Measurements from ENCODE around the gene FBXO15.

FBXO15 gene

DNA sequence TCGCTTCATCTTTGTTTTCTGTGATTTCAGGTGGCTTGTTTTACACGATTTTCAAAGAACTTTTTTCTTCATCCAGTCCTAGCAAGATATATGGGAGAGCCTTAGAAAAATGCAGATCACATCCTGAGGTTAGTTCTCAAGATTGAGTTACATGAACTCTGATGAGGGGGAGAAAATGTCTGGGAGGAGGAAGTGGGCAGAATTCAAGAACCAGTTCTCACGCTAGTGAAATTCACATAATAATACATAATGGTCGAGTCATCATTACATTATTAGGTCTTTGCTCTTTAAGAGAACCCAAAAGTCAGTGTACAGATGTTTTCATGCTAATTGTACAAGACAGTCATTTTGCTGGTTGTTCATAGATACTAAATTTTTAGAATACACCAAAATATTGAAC lies 7.6 kb upstream of the FBXO15 start:
- Histone ChIP-seq H2AFZ (ENCODE audit: low read length) (no peak overlapping the region), H3K9me2 (replicated peaks; ENCODE audit: insufficient read depth, low read length) (no peaks in the 10 kb centered on the region), H3K4me3 (ENCODE audit: low read length) (no peak overlapping the region), H3K4me2 (ENCODE audit: low read depth, low read length) (no peak overlapping the region), H3K9me3 (replicated peaks; ENCODE audit: insufficient read depth, low read length) (no peaks in the 10 kb centered on the region), H3K36me3 (replicated peaks; ENCODE audit: insufficient read depth, low read length) (peaks cover 5% of the 10 kb centered on the region; the same call in 1 of the 2 replicates), H3F3A (ENCODE audit: insufficient read depth, low read length) (no peaks in the 10 kb centered on the region), H3K27me3 (replicated peaks; ENCODE audit: insufficient read depth, low read length) (no peaks in the 10 kb centered on the region), H3K79me2 (ENCODE audit: low read length) (peaks cover 55% of the 10 kb centered on the region), H3K9ac (ENCODE audit: low read length) (no peak overlapping the region), H3K27ac (ENCODE audit: low read length) (no peak overlapping the region), H4K20me1 (ENCODE audit: insufficient read depth, low read length) (no peaks in the 10 kb centered on the region), H3K4me1 (ENCODE audit: low read length) (peaks cover 6% of the 10 kb centered on the region; the same call in 1 of the 2 replicates)
- TF ChIP-seq EZH2phosphoT487 (IDR thresholded peaks at IDR 0.05; ENCODE audit: low read length): no peak
- no peak for TF ChIP-seq CTCF (IDR thresholded peaks at IDR 0.05; ENCODE audit: low read length)
- no peak for TF ChIP-seq EZH2 (optimal IDR thresholded peaks at IDR 0.05; ENCODE audit: low read depth, low read length)
- DNase-seq: no peak

DNA sequence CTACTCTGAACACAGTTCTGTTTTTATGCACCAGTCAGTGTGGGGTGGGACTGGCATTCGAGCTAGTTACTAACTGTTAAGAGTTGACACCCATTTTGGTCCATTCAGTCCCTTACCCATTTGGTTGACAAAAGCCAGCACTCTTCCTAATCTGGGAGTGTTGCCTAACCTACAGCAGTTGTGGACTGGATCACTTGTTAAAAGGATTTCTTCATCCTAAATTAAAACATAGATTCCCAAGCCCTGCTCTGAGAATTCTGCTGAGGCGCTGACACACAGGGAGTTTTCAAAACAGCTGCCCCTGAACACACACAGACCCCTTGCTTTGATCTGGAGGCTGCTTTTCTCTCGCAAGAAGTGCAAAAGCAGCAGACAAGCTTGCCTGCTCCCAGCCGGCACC lies 7.1 kb upstream of the FBXO15 start:
- H3F3A ChIP-seq (ENCODE audit: insufficient read depth, low read length): no peaks in the 10 kb centered on the region
- H3K4me1 ChIP-seq (ENCODE audit: low read length): peaks cover 12% of the 10 kb centered on the region
- no peaks in the 10 kb centered on the region for H3K27me3 ChIP-seq (replicated peaks; ENCODE audit: insufficient read depth, low read length)
- H3K79me2 ChIP-seq (ENCODE audit: low read length): peaks cover 61% of the 10 kb centered on the region
- TF ChIP-seq EZH2phosphoT487 (IDR thresholded peaks at IDR 0.05; ENCODE audit: low read length): no peak
- no peak for TF ChIP-seq CTCF (IDR thresholded peaks at IDR 0.05; ENCODE audit: low read length)
- no peak for TF ChIP-seq EZH2 (optimal IDR thresholded peaks at IDR 0.05; ENCODE audit: low read depth, low read length)
- H3K4me3 ChIP-seq (ENCODE audit: low read length): no peak overlapping the region
- H3K27ac ChIP-seq (ENCODE audit: low read length): no peak overlapping the region
- no peak for DNase-seq
- H4K20me1 ChIP-seq (ENCODE audit: insufficient read depth, low read length): no peaks in the 10 kb centered on the region
- H2AFZ ChIP-seq (ENCODE audit: low read length): no peak overlapping the region
- no peaks in the 10 kb centered on the region for H3K9me2 ChIP-seq (replicated peaks; ENCODE audit: insufficient read depth, low read length)
- no peak overlapping the region for H3K9ac ChIP-seq (ENCODE audit: low read length)
- no peaks in the 10 kb centered on the region for H3K9me3 ChIP-seq (replicated peaks; ENCODE audit: insufficient read depth, low read length)
- peaks cover 5% of the 10 kb centered on the region; the same call in 1 of the 2 replicates for H3K36me3 ChIP-seq (replicated peaks; ENCODE audit: insufficient read depth, low read length)
- no peak overlapping the region for H3K4me2 ChIP-seq (ENCODE audit: low read depth, low read length)

GRCh38 chr18:74153793-74154192 lies 6.2 kb upstream of the FBXO15 start:
- Histone ChIP-seq H3K4me3 (ENCODE audit: low read length) (no peak overlapping the region), H3K9me2 (replicated peaks; ENCODE audit: insufficient read depth, low read length) (no peaks in the 10 kb centered on the region), H3F3A (ENCODE audit: insufficient read depth, low read length) (no peaks in the 10 kb centered on the region), H3K4me2 (ENCODE audit: low read depth, low read length) (no peak overlapping the region), H3K4me1 (ENCODE audit: low read length) (peaks cover 16% of the 10 kb centered on the region), H4K20me1 (ENCODE audit: insufficient read depth, low read length) (no peaks in the 10 kb centered on the region), H3K27me3 (replicated peaks; ENCODE audit: insufficient read depth, low read length) (no peaks in the 10 kb centered on the region), H3K27ac (ENCODE audit: low read length) (no peak overlapping the region), H3K9me3 (replicated peaks; ENCODE audit: insufficient read depth, low read length) (no peaks in the 10 kb centered on the region), H3K36me3 (replicated peaks; ENCODE audit: insufficient read depth, low read length) (peaks cover 5% of the 10 kb centered on the region; the same call in 1 of the 2 replicates), H3K79me2 (ENCODE audit: low read length) (peaks cover 70% of the 10 kb centered on the region), H3K9ac (ENCODE audit: low read length) (no peak overlapping the region), H2AFZ (ENCODE audit: low read length) (no peak overlapping the region)
- DNase-seq: no peak
- TF ChIP-seq EZH2phosphoT487 (IDR thresholded peaks at IDR 0.05; ENCODE audit: low read length) (no peak), EZH2 (optimal IDR thresholded peaks at IDR 0.05; ENCODE audit: low read depth, low read length) (no peak), CTCF (IDR thresholded peaks at IDR 0.05; ENCODE audit: low read length) (no peak)

All from MM.1S (cell line).